ENCODE results near the gene SH3GL1.

Gene SH3GL1

DNA sequence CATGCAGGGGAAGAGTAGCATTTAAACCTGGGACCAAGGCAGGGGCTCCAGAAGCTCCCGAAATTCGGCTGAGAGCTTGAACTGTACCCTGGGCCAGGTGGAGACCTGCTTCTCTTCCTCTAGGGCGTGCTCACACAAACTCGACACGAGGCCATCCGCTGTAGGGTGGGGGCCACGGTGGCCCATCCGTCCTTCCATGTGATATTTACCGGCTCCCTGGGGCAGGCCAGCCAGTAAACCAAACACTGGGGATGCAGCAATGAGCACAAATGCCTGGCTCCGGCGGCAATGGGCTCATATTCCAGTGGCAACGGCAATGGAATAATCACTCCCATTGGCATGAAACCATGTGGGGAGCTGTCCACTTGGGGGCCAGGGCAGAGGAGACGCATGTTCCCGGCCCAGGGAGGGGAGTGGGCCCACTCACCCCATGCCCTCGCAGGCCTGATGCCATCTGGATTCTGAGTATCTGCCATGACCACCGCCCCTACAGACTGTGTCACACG, 10.8 kb downstream of the SH3GL1 start:
- H3K9me2 ChIP-seq (ENCODE audit: low read depth, low read length) = no peaks in the 10 kb centered on the region
- H4K20me1 ChIP-seq (ENCODE audit: insufficient read depth, low read length) = no peaks in the 10 kb centered on the region
- H3K4me2 ChIP-seq (ENCODE audit: low read length) = no peak overlapping the region
- peaks cover 15% of the 10 kb centered on the region for H3K79me2 ChIP-seq (ENCODE audit: insufficient read depth, low read length)
- H3K27ac ChIP-seq (ENCODE audit: low read depth, low read length, poor library complexity, severe bottlenecking) = no peak overlapping the region
- H3K9ac ChIP-seq (ENCODE audit: low read length) = no peak overlapping the region
- no peaks in the 10 kb centered on the region for H3K27me3 ChIP-seq (ENCODE audit: insufficient read depth, low read length)
- no peaks in the 10 kb centered on the region for H3K4me1 ChIP-seq (ENCODE audit: insufficient read depth, low read length, severe bottlenecking)
- TF ChIP-seq EZH2 (IDR thresholded peaks at IDR 0.05; ENCODE audit: borderline replicate concordance, low read length) = no peak
- TF ChIP-seq, protein P1, sequence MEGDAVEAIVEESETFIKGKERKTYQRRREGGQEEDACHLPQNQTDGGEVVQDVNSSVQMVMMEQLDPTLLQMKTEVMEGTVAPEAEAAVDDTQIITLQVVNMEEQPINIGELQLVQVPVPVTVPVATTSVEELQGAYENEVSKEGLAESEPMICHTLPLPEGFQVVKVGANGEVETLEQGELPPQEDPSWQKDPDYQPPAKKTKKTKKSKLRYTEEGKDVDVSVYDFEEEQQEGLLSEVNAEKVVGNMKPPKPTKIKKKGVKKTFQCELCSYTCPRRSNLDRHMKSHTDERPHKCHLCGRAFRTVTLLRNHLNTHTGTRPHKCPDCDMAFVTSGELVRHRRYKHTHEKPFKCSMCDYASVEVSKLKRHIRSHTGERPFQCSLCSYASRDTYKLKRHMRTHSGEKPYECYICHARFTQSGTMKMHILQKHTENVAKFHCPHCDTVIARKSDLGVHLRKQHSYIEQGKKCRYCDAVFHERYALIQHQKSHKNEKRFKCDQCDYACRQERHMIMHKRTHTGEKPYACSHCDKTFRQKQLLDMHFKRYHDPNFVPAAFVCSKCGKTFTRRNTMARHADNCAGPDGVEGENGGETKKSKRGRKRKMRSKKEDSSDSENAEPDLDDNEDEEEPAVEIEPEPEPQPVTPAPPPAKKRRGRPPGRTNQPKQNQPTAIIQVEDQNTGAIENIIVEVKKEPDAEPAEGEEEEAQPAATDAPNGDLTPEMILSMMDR (IDR thresholded peaks at IDR 0.05; ENCODE audit: low read length) = no peak
- H3K4me3 ChIP-seq (ENCODE audit: low read depth, low read length, poor library complexity, severe bottlenecking) = no peak overlapping the region
- H3K36me3 ChIP-seq (ENCODE audit: insufficient read depth, low read length) = peaks cover 11% of the 10 kb centered on the region
- H3K9me3 ChIP-seq (ENCODE audit: low read length) = no peaks in the 10 kb centered on the region
- H2AFZ ChIP-seq (ENCODE audit: low read length) = no peak overlapping the region
- H3F3A ChIP-seq (ENCODE audit: insufficient read depth, low read length) = no peaks in the 10 kb centered on the region

DNA sequence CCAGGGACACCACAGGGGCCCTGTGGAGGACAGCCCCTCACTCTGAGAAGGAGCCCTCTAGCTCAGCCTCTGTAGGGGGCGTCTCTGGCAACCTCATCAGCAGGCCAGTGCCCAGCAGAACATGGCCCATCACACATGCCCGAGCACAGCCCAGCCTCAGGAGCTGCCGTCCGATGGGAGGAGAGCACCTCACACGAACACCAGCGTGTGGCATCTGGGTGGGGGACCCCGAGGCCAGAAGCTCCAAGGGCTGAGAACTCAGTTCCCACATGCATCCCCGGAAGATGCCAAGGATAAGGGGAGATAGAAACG, 11.3 kb downstream of the SH3GL1 start:
- H3K4me3 ChIP-seq (ENCODE audit: low read depth, low read length, poor library complexity, severe bottlenecking) = no peak overlapping the region
- H3K9me2 ChIP-seq (ENCODE audit: low read depth, low read length) = no peaks in the 10 kb centered on the region
- no peak overlapping the region for H3K9ac ChIP-seq (ENCODE audit: low read length)
- TF ChIP-seq, protein P1 (IDR thresholded peaks at IDR 0.05; ENCODE audit: low read length) = no peak
- no peak for TF ChIP-seq EZH2 (IDR thresholded peaks at IDR 0.05; ENCODE audit: borderline replicate concordance, low read length)
- H3K79me2 ChIP-seq (ENCODE audit: insufficient read depth, low read length) = peaks cover 10% of the 10 kb centered on the region
- no peak overlapping the region for H3K4me2 ChIP-seq (ENCODE audit: low read length)
- H4K20me1 ChIP-seq (ENCODE audit: insufficient read depth, low read length) = no peaks in the 10 kb centered on the region
- peaks cover 15% of the 10 kb centered on the region for H3K36me3 ChIP-seq (ENCODE audit: insufficient read depth, low read length)
- no peaks in the 10 kb centered on the region for H3F3A ChIP-seq (ENCODE audit: insufficient read depth, low read length)
- no peaks in the 10 kb centered on the region for H3K9me3 ChIP-seq (ENCODE audit: low read length)
- no peaks in the 10 kb centered on the region for H3K27me3 ChIP-seq (ENCODE audit: insufficient read depth, low read length)
- H2AFZ ChIP-seq (ENCODE audit: low read length) = no peak overlapping the region
- no peak overlapping the region for H3K27ac ChIP-seq (ENCODE audit: low read depth, low read length, poor library complexity, severe bottlenecking)
- no peaks in the 10 kb centered on the region for H3K4me1 ChIP-seq (ENCODE audit: insufficient read depth, low read length, severe bottlenecking)

DNA sequence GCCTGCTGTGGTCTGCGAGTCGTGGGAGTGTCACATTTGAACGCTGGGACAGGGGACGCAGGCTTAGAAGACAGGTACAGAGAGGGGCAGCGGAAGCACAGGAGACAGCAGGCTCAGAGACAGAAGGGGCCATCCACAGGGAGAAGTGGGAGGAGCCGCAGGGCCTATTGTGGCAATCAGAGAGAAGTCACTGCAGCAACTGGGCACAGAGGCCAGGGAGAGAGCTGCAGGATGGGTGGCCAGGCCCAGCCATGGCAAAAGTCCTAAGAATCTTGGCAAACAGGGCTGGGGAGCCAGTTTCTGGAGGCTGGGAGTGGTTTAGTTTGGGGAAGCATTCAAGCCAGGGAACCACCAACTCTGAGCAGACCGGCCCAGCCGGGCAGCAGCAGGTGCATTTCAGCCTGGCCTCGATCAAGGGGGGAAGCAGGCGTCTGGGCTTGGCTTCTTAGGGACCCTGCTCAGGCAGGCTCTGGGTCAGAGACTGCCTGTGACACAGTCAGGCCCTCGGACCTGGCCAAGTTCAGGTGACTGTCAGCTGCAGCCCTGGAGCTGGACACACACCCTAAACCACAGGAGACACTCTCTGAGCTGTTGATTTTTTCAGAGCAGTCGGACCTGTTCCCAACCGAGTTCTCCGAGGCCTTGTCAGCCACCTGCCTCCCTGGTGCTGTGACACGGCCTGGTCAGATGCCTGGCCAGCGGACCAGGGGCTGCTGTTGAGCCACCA, 11.8 kb downstream of the SH3GL1 start:
- H4K20me1 ChIP-seq (ENCODE audit: insufficient read depth, low read length) = no peaks in the 10 kb centered on the region
- no peaks in the 10 kb centered on the region for H3K9me2 ChIP-seq (ENCODE audit: low read depth, low read length)
- H3K9me3 ChIP-seq (ENCODE audit: low read length) = no peaks in the 10 kb centered on the region
- H2AFZ ChIP-seq (ENCODE audit: low read length) = no peak overlapping the region
- no peak overlapping the region for H3K4me3 ChIP-seq (ENCODE audit: low read depth, low read length, poor library complexity, severe bottlenecking)
- H3K4me2 ChIP-seq (ENCODE audit: low read length) = no peak overlapping the region
- H3K79me2 ChIP-seq (ENCODE audit: insufficient read depth, low read length) = peaks cover 8% of the 10 kb centered on the region
- H3K27ac ChIP-seq (ENCODE audit: low read depth, low read length, poor library complexity, severe bottlenecking) = no peak overlapping the region
- H3K36me3 ChIP-seq (ENCODE audit: insufficient read depth, low read length) = peaks cover 19% of the 10 kb centered on the region
- no peak overlapping the region for H3K9ac ChIP-seq (ENCODE audit: low read length)
- H3F3A ChIP-seq (ENCODE audit: insufficient read depth, low read length) = no peaks in the 10 kb centered on the region
- no peak for TF ChIP-seq EZH2 (IDR thresholded peaks at IDR 0.05; ENCODE audit: borderline replicate concordance, low read length)
- TF ChIP-seq, protein P1 (IDR thresholded peaks at IDR 0.05; ENCODE audit: low read length) = no peak
- H3K4me1 ChIP-seq (ENCODE audit: insufficient read depth, low read length, severe bottlenecking) = no peaks in the 10 kb centered on the region
- H3K27me3 ChIP-seq (ENCODE audit: insufficient read depth, low read length) = no peaks in the 10 kb centered on the region
